IMR-90 (cell line): Measurements from ENCODE around the gene ARHGAP18. TPM values are rescaled to one million over a fixed set of nuclear protein-coding genes. Genes with fewer than 3 reads are reported as not detected.

Source experiments
- ATAC-seq: fragments of 200-7000 bp; cut with Tn5 transposase; 2 replicates; pipeline ENCODE4 v1.9.1; 2020; ENCODE audit warnings: low read depth, mild to moderate bottlenecking, moderate library complexity
- BruUV-seq: library from RNA; stranded (reverse); fragments of 400-500 nt; replicated peaks from 2 replicates; lab custom pipeline; 2021; lab: Mats Ljungman, UMichigan
- CTCF ChIA-PET: fragments of 300-600 bp; formaldehyde crosslinking; extraction: SDS; loops from one replicate; lab custom pipeline; 2021; ENCODE audit warnings: antibody characterized with exemption; lab: Yijun Ruan, JAX
- POLR2A ChIA-PET: fragments of 300-600 bp; sonication (Branson Sonifier 250); formaldehyde crosslinking; loops from one replicate; lab custom pipeline; 2022; ENCODE audit warnings: antibody characterized with exemption; ENCODE audit not compliant: unreplicated experiment; lab: Charles Lee
- DNase-seq: peaks from one replicate; pipeline ENCODE4 v3.0.0; 2013
- H2AFZ ChIP-seq: replicated peaks from 2 replicates; pipeline ENCODE3; 2013; ENCODE audit warnings: low read length, mild to moderate bottlenecking; ENCODE audit not compliant: poor library complexity
- H2AK5ac ChIP-seq: 2 replicates; pipeline ENCODE4 v1.6.1; 2013; ENCODE audit warnings: low read depth, low read length, inconsistent platforms
- H2AK9ac ChIP-seq: replicated peaks from 2 replicates; pipeline ENCODE3; 2013; ENCODE audit warnings: mild to moderate bottlenecking, low read depth, low read length, moderate library complexity; ENCODE audit not compliant: poor library complexity
- H2BK120ac ChIP-seq: 2 replicates; pipeline ENCODE4 v1.6.1; 2013; ENCODE audit warnings: low read depth, low read length, inconsistent platforms
- H2BK15ac ChIP-seq: 3 replicates; pipeline ENCODE4 v1.6.1; 2013; ENCODE audit warnings: low read depth, low read length, inconsistent platforms
- H2BK20ac ChIP-seq: 2 replicates; pipeline ENCODE4 v1.6.1; 2013; ENCODE audit warnings: low read depth, mild to moderate bottlenecking, inconsistent platforms, low read length, moderate library complexity
- H2BK5ac ChIP-seq: 2 replicates; pipeline ENCODE4 v1.6.1; 2013; ENCODE audit warnings: mild to moderate bottlenecking, low read depth, low read length, inconsistent platforms; ENCODE audit not compliant: poor library complexity, severe bottlenecking
- H3K14ac ChIP-seq: replicated peaks from 2 replicates; pipeline ENCODE4 v1.6.1; 2013; ENCODE audit warnings: low read depth, low read length, inconsistent platforms
- H3K18ac ChIP-seq: 2 replicates; pipeline ENCODE4 v1.6.1; 2013; ENCODE audit warnings: low read depth, low read length, control low read depth
- H3K23ac ChIP-seq: 2 replicates; pipeline ENCODE4 v1.6.1; 2013; ENCODE audit warnings: low read depth, low read length, inconsistent platforms
- H3K27ac ChIP-seq: 2 replicates; pipeline ENCODE4 v1.5.1; 2013; ENCODE audit warnings: mild to moderate bottlenecking, control low read depth, low read length; ENCODE audit not compliant: insufficient read depth
- H3K27me3 ChIP-seq: 2 replicates; pipeline ENCODE4 v1.6.1; 2013; ENCODE audit warnings: low read length; ENCODE audit not compliant: control insufficient read depth, insufficient read depth
- H3K36me3 ChIP-seq: 2 replicates; pipeline ENCODE4 v1.6.1; 2013; ENCODE audit warnings: low read length, mixed read lengths; ENCODE audit not compliant: control insufficient read depth, insufficient read depth
- H3K4ac ChIP-seq: 2 replicates; pipeline ENCODE4 v1.6.1; 2013; ENCODE audit warnings: low read depth, low read length, inconsistent platforms
- H3K4me1 ChIP-seq: 2 replicates; pipeline ENCODE4 v1.6.1; 2013; ENCODE audit warnings: low read length, mixed read lengths; ENCODE audit not compliant: control insufficient read depth, insufficient read depth
- H3K4me2 ChIP-seq: 2 replicates; pipeline ENCODE4 v1.6.1; 2013; ENCODE audit warnings: low read depth, mild to moderate bottlenecking, control low read depth, low read length, moderate library complexity
- H3K4me3 ChIP-seq: 2 replicates; pipeline ENCODE4 v1.5.1; 2013; ENCODE audit warnings: low read depth, mild to moderate bottlenecking, control low read depth, low read length, moderate library complexity; ENCODE audit not compliant: insufficient read depth
- H3K56ac ChIP-seq: 2 replicates; pipeline ENCODE4 v1.6.1; 2013; ENCODE audit warnings: low read length, inconsistent platforms; ENCODE audit not compliant: insufficient read depth; ENCODE audit errors: extremely low read depth
- H3K79me1 ChIP-seq, 2 experiments: 2 replicates each; pipeline ENCODE4 v1.6.1; 2013; ENCODE audit warnings: low read length in 2 of 2, inconsistent platforms in 1 of 2, low read depth in 1 of 2
- H3K9ac ChIP-seq: 2 replicates; pipeline ENCODE4 v1.6.1; 2013; ENCODE audit warnings: low read depth, low read length, control low read depth
- H3K9me1 ChIP-seq: 2 replicates; pipeline ENCODE4 v1.6.1; 2013; ENCODE audit warnings: low read length, inconsistent platforms; ENCODE audit not compliant: insufficient read depth
- H3K9me3 ChIP-seq: 2 replicates; pipeline ENCODE4 v1.6.1; 2013; ENCODE audit warnings: low read length; ENCODE audit not compliant: control insufficient read depth, insufficient read depth
- H4K20me1 ChIP-seq: 2 replicates; pipeline ENCODE4 v1.6.1; 2013; ENCODE audit warnings: low read length, inconsistent platforms; ENCODE audit not compliant: insufficient read depth
- H4K5ac ChIP-seq: 2 replicates; pipeline ENCODE4 v1.6.1; 2013; ENCODE audit warnings: mild to moderate bottlenecking, low read depth, low read length, control low read depth
- H4K8ac ChIP-seq, 2 experiments: 2 replicates each; pipeline ENCODE4 v1.6.1; 2013; ENCODE audit warnings: low read depth in 2 of 2, low read length in 2 of 2, control low read depth in 1 of 2, inconsistent platforms in 1 of 2
- H4K91ac ChIP-seq: 2 replicates; pipeline ENCODE4 v1.6.1; 2013; ENCODE audit warnings: low read depth, low read length, inconsistent platforms; ENCODE audit not compliant: insufficient read depth
- BHLHE40 ChIP-seq: fragments of 150-350 bp; IDR thresholded peaks from 2 replicates; pipeline ENCODE4 v1.6.1; 2016; ENCODE audit warnings: mild to moderate bottlenecking, low read depth, low read length
- CEBPB ChIP-seq: IDR thresholded peaks from 2 replicates; pipeline ENCODE4 v1.6.1; 2012; ENCODE audit warnings: low read depth, low read length, improper control_type of control experiment
- CHD1 ChIP-seq: IDR thresholded peaks from 2 replicates; pipeline ENCODE4 v1.6.1; 2012; ENCODE audit warnings: low read depth, low read length, improper control_type of control experiment
- FOS ChIP-seq: fragments of 150-350 bp; IDR thresholded peaks from 2 replicates; pipeline ENCODE4 v1.6.1; 2016; ENCODE audit warnings: low read depth, low read length
- MAFK ChIP-seq: IDR thresholded peaks from 2 replicates; pipeline ENCODE4 v1.6.1; 2012; ENCODE audit warnings: low read depth, low read length, improper control_type of control experiment
- MAZ ChIP-seq: IDR thresholded peaks from 2 replicates; pipeline ENCODE4 v1.6.1; 2012; ENCODE audit warnings: low read depth, mild to moderate bottlenecking, low read length, improper control_type of control experiment, moderate library complexity, borderline replicate concordance
- MXI1 ChIP-seq: IDR thresholded peaks from 2 replicates; pipeline ENCODE4 v1.6.1; 2012; ENCODE audit warnings: low read depth, mild to moderate bottlenecking, low read length, moderate library complexity, borderline replicate concordance
- NFE2L2 ChIP-seq: fragments of 150-350 bp; IDR thresholded peaks from 2 replicates; pipeline ENCODE4 v1.6.1; 2016; ENCODE audit warnings: low read depth, mild to moderate bottlenecking, low read length
- POLR2A ChIP-seq: IDR thresholded peaks from 2 replicates; pipeline ENCODE4 v1.6.1; 2012; ENCODE audit warnings: mild to moderate bottlenecking, low read depth, low read length
- RAD21 ChIP-seq: IDR thresholded peaks from 2 replicates; pipeline ENCODE4 v1.6.1; 2012; ENCODE audit warnings: low read length, improper control_type of control experiment
- RCOR1 ChIP-seq: IDR thresholded peaks from 2 replicates; pipeline ENCODE4 v1.6.1; 2012; ENCODE audit warnings: mild to moderate bottlenecking, low read length, improper control_type of control experiment; ENCODE audit not compliant: insufficient replicate concordance
- RFX5 ChIP-seq: IDR thresholded peaks from 2 replicates; pipeline ENCODE4 v1.8.0; 2012; ENCODE audit warnings: low read depth, mild to moderate bottlenecking, low read length, moderate library complexity
- SMC3 ChIP-seq: fragments of 150-350 bp; IDR thresholded peaks from 2 replicates; pipeline ENCODE4 v1.6.1; 2016; ENCODE audit warnings: low read depth, mild to moderate bottlenecking, antibody characterized with exemption, low read length, moderate library complexity
- USF2 ChIP-seq: fragments of 150-350 bp; IDR thresholded peaks from 2 replicates; pipeline ENCODE4 v1.6.1; 2017; ENCODE audit warnings: mild to moderate bottlenecking, antibody characterized with exemption, low read length, low read depth
- WGBS, 2 experiments: methylation state at CpG; one replicate each; pipeline versions ENCODE4 v1.1.5 to v1.1.7; 2013; ENCODE audit warnings: missing lambda C conversion rate in 2 of 2; ENCODE audit not compliant: insufficient read length in 1 of 2; ENCODE audit errors: extremely low coverage in 2 of 2; 5-methylcytosine and 5-hydroxymethylcytosine counted together
- dilution Hi-C: fragments of 300-500 bp; cut with HindIII; formaldehyde crosslinking; loops from one replicate; pipeline ENCODE4 v1.14.3; 2018; ENCODE audit warnings: low sequenced_read_pairs; ENCODE audit not compliant: unreplicated experiment
- in situ Hi-C: fragments of 300-500 bp; cut with MboI; formaldehyde crosslinking; loops from 3 replicates; pipeline ENCODE4 v1.14.3; 2019; ENCODE audit warnings: low sequenced_read_pairs, inconsistent platforms, mixed read lengths
- intact Hi-C: fragments of 100-400 bp; cut with micrococcal nuclease; formaldehyde crosslinking; loops from 2 replicates; pipeline ENCODE4 v1.10.0; 2022
- polyA plus RNA-seq, 3 experiments: library from polyadenylated mRNA; depleted of rRNA; stranded (reverse); fragments of >200 nt; gene quantifications; 2 replicates each; pipeline ENCODE4 v1.2.3, GENCODE V29; 2012; ENCODE audit warnings: low replicate concordance in 1 of 3
- total RNA-seq: library from RNA; depleted of rRNA; stranded (reverse); fragments of >200 nt; gene quantifications from 2 replicates; pipeline ENCODE4 v1.2.3, GENCODE V29; 2012

Gene ARHGAP18
- total and polyA plus RNA-seq, 2 of the 4 experiments (the other 2 are of a cell fraction): 6.2 to 17.0 TPM

- intact Hi-C loops (no loop called here), in situ Hi-C loops (loop anchor here (10.0 kb wide), 1 partner anchor 365 kb away; no protein-coding TSS in a partner anchor), dilution Hi-C loops (no loop called here)
- Histone ChIP-seq H3K56ac (no peak overlapping the region), H3K18ac (no peak overlapping the region), H3K27ac (no peak overlapping the region), H2AK5ac (peak overlapping the region; percentile 36; the same call in 1 of the 2 replicates), H3K27me3 (no peaks in the 10 kb centered on the region), H2AFZ (no peak overlapping the region), H3K4ac (no peak overlapping the region), H2BK20ac (no peak overlapping the region), H4K5ac (no peak overlapping the region), H3K9me3 (no peaks in the 10 kb centered on the region), H4K20me1 (no peaks in the 10 kb centered on the region), H3K4me1 (no peaks in the 10 kb centered on the region), H3K23ac (no peak overlapping the region), H2AK9ac (no peak overlapping the region), H2BK120ac (no peak overlapping the region), H4K91ac (no peak overlapping the region), H2BK5ac (no peak overlapping the region), H3K9me1 (0 out of 2 replicates have a peak, but pooled peaks cover 4% of the 10 kb centered on the region), H3K4me2 (peak overlapping the region; percentile 3; the same call in 1 of the 2 replicates), H3K14ac (peak overlapping the region; percentile 47; the same call in 1 of the 2 replicates), H4K8ac (peak overlapping the region in 1 of 2 experiments; percentile 8; a peak in 1 of 4 replicates), H3K9ac (no peak overlapping the region), H3K36me3 (no peaks in the 10 kb centered on the region), H3K4me3 (no peak overlapping the region), H2BK15ac (peak overlapping the region; percentile 72; the same call in 1 of the 3 replicates), H3K79me1 (peaks cover 21 to 50% of the 10 kb centered on the region in 2 experiments)
- TF ChIP-seq CHD1 (no peak), RCOR1 (no peak), CEBPB (no peak), SMC3 (no peak), POLR2A (no peak), RFX5 (no peak), MAZ (no peak), BHLHE40 (no peak), RAD21 (no peak), MAFK (no peak), NFE2L2 (no peak), USF2 (no peak), MXI1 (no peak), FOS (no peak)
- ChIA-PET CTCF (no interaction called here), POLR2A (no interaction called here)
- WGBS, 2 experiments: 78% methylated on average over 6 of the region's 14 CpGs; no CpG with 5 or more reads in 1 of the 2 experiments
- BruUV-seq: no TSS peak
- peak; percentile 46; the same call in 1 of the 2 replicates for ATAC-seq
- peak; percentile 39 for DNase-seq
Measured at GRCh38 chr6:129659590-129660345, 50.2 kb downstream of the ARHGAP18 start.
